LoVo (cell line): ENCODE measurements around the gene CACNA1S.
A peak's percentile ranks its signal among the peaks of the same experiment; 100 is the strongest.

Experiments
- DNase-seq: peaks from one replicate; pipeline ENCODE4 v3.0.0-alpha.2; 2016; ENCODE audit warnings: low spot score

The CACNA1S gene

GRCh38 chr1:201093962-201094361 is 18.3 kb downstream of the CACNA1S start:
- DNase-seq = no peak

- no peak for DNase-seq
Observed at GRCh38 chr1:201093561-201093960, 18.7 kb downstream of the CACNA1S start.

- no peak for DNase-seq
Observed at GRCh38 chr1:201092738-201093137, 19.5 kb downstream of the CACNA1S start.

GRCh38 chr1:201091256-201091655 is 21.0 kb downstream of the CACNA1S start:
- no peak for DNase-seq

- no peak for DNase-seq
Observed at GRCh38 chr1:201090541-201090940, 21.7 kb downstream of the CACNA1S start.

- DNase-seq = no peak
Observed at GRCh38 chr1:201089596-201089995, 22.6 kb downstream of the CACNA1S start.

GRCh38 chr1:201088901-201089525 is 23.2 kb downstream of the CACNA1S start:
- DNase-seq = no peak

- DNase-seq = no peak
Observed at GRCh38 chr1:201088395-201088794, 23.8 kb downstream of the CACNA1S start.

GRCh38 chr1:201085902-201086735 is 26.1 kb downstream of the CACNA1S start:
- DNase-seq = peak; percentile 65

GRCh38 chr1:201084295-201084694 is 27.9 kb downstream of the CACNA1S start:
- DNase-seq = no peak

- DNase-seq = no peak
Observed at GRCh38 chr1:201083741-201084140, 28.5 kb downstream of the CACNA1S start.

GRCh38 chr1:201080135-201080534 is 32.1 kb downstream of the CACNA1S start:
- DNase-seq = no peak

- DNase-seq = no peak
Observed at GRCh38 chr1:201077736-201078135, 34.5 kb downstream of the CACNA1S start.

GRCh38 chr1:201077116-201077515 is 35.1 kb downstream of the CACNA1S start:
- DNase-seq = no peak

- no peak for DNase-seq
Observed at GRCh38 chr1:201076092-201076491, 36.1 kb downstream of the CACNA1S start.

GRCh38 chr1:201074018-201074417 is 38.2 kb downstream of the CACNA1S start:
- no peak for DNase-seq

GRCh38 chr1:201072922-201073321 is 39.3 kb downstream of the CACNA1S start:
- no peak for DNase-seq

GRCh38 chr1:201072149-201072548 is 40.1 kb downstream of the CACNA1S start:
- DNase-seq = peak; percentile 5

GRCh38 chr1:201069636-201070035 is 42.6 kb downstream of the CACNA1S start:
- no peak for DNase-seq

GRCh38 chr1:201068976-201069375 is 43.2 kb downstream of the CACNA1S start:
- DNase-seq = no peak

GRCh38 chr1:201066986-201067385 is 45.2 kb downstream of the CACNA1S start:
- DNase-seq = no peak

- DNase-seq = no peak
Observed at GRCh38 chr1:201065686-201066085, 46.5 kb downstream of the CACNA1S start.

GRCh38 chr1:201064806-201065205 is 47.4 kb downstream of the CACNA1S start:
- no peak for DNase-seq

GRCh38 chr1:201063145-201063544 is 49.1 kb downstream of the CACNA1S start:
- DNase-seq = no peak
